K562 (cell line): Measurements from ENCODE around the gene DNASE1L2. TPM values are rescaled to one million over a fixed set of nuclear protein-coding genes. Genes with fewer than 3 reads are reported as not detected.

ENCODE experiments used
- ATAC-seq: fragments of 200-7000 bp; cut with Tn5 transposase; 3 replicates; pipeline ENCODE4 v1.9.1; 2020; ENCODE audit warnings: moderate library complexity
- BruUV-seq: library from RNA; stranded (reverse); fragments of 400-500 nt; replicated peaks from 2 replicates; lab custom pipeline; 2021; lab: Mats Ljungman, UMichigan
- CTCF ChIA-PET: fragments of 300-600 bp; formaldehyde crosslinking; extraction: SDS; loops from one replicate; lab custom pipeline; 2021; ENCODE audit warnings: low intra/inter-chr PET ratio; lab: Yijun Ruan, JAX
- POLR2A ChIA-PET: fragments of 300-600, 350-650 bp; sonication (Branson Sonifier 250); formaldehyde crosslinking; extraction: SDS; loops from one replicate; lab custom pipeline; 2021; ENCODE audit warnings: antibody characterized with exemption, inconsistent platforms; lab: Yijun Ruan, JAX
- DNase-seq, 4 experiments: peaks; one replicate each; pipeline versions ENCODE4 v3.0.0 to v3.0.0-alpha.2; 2011 to 2018; ENCODE audit warnings: low spot score in 3 of 4, mixed read lengths in 3 of 4; ENCODE audit errors: extremely low read depth in 1 of 4
- FAIRE-seq: peaks from 2 replicates; lab custom pipeline; 2011; peaks lifted over from hg19 to GRCh38; lab: Jason Lieb, UNC
- H2AFZ ChIP-seq: 2 replicates; pipeline ENCODE4 v1.6.0; 2011; ENCODE audit warnings: low read depth, low read length, control low read depth, inconsistent platforms
- H3K27ac ChIP-seq: fragments of 200-600 bp; 3 replicates; pipeline ENCODE4 v1.8.0; 2011; ENCODE audit warnings: low read depth, mild to moderate bottlenecking, control low read depth, inconsistent platforms, low read length, moderate library complexity, mixed read lengths; ENCODE audit errors: extremely low read depth
- H3K27me3 ChIP-seq, 2 experiments: fragments of 300-600 bp in 1 of 2; 2 replicates in 1 of 2; 3 replicates in 1 of 2; pipeline versions ENCODE4 v1.6.0 to v1.8.0; 2011; ENCODE audit warnings: inconsistent platforms in 2 of 2, low read length in 2 of 2, mild to moderate bottlenecking in 1 of 2, mixed read lengths in 1 of 2, moderate library complexity in 1 of 2; ENCODE audit not compliant: control insufficient read depth in 2 of 2, insufficient read depth in 2 of 2
- H3K36me3 ChIP-seq: fragments of 300-600 bp; 3 replicates; pipeline ENCODE4 v1.8.0; 2011; ENCODE audit warnings: mild to moderate bottlenecking, low read length, inconsistent platforms; ENCODE audit not compliant: control insufficient read depth, insufficient read depth
- H3K4me1 ChIP-seq, 2 experiments: fragments of 200-600 bp in 1 of 2; replicated peaks in 1 of 2; 2 replicates in 1 of 2; 3 replicates in 1 of 2; pipeline versions ENCODE4 v1.5.1 to v1.8.0; 2011; ENCODE audit warnings: inconsistent platforms in 2 of 2, low read length in 2 of 2, mild to moderate bottlenecking in 1 of 2, mixed read lengths in 1 of 2, moderate library complexity in 1 of 2; ENCODE audit not compliant: control insufficient read depth in 2 of 2, insufficient read depth in 2 of 2
- H3K4me2 ChIP-seq: 2 replicates; pipeline ENCODE4 v1.6.1; 2011; ENCODE audit warnings: low read length, control low read depth, inconsistent platforms, mixed read lengths; ENCODE audit not compliant: insufficient read depth
- H3K4me3 ChIP-seq: fragments of 200-600 bp; sonication (generic), shearing (Covaris generic); 2 replicates; pipeline ENCODE4 v1.5.1; 2016; ENCODE audit warnings: control low read depth, inconsistent platforms
- H3K79me2 ChIP-seq: fragments of 200-600 bp; 3 replicates; pipeline ENCODE4 v1.8.0; 2011; ENCODE audit warnings: low read length, inconsistent platforms; ENCODE audit not compliant: control insufficient read depth, insufficient read depth
- H3K9ac ChIP-seq, 2 experiments: 2 replicates each; pipeline versions ENCODE4 v1.6.0 to v1.6.1; 2011; ENCODE audit warnings: low read depth in 2 of 2, low read length in 2 of 2, control low read depth in 1 of 2, inconsistent platforms in 1 of 2, mild to moderate bottlenecking in 1 of 2, mixed read lengths in 1 of 2; ENCODE audit not compliant: insufficient read depth in 1 of 2
- H3K9me1 ChIP-seq: one replicate; pipeline ENCODE4 v1.6.0; 2011; ENCODE audit warnings: inconsistent platforms, mild to moderate bottlenecking, low read length, moderate library complexity; ENCODE audit not compliant: control insufficient read depth, insufficient read depth
- H3K9me3 ChIP-seq: replicated peaks from 2 replicates; pipeline ENCODE4 v1.5.1; 2011; ENCODE audit warnings: low read depth, low read length, inconsistent platforms; ENCODE audit not compliant: control insufficient read depth, insufficient read depth
- H4K20me1 ChIP-seq: replicated peaks from 2 replicates; pipeline ENCODE4 v1.6.1; 2011; ENCODE audit warnings: low read length, inconsistent platforms, mixed read lengths; ENCODE audit not compliant: control insufficient read depth, insufficient read depth
- ADNP ChIP-seq: fragments of 200-800 bp; sonication (Bioruptor generic); IDR thresholded peaks from 2 replicates; pipeline ENCODE4 v1.6.1; 2016; ENCODE audit warnings: missing genetic modification characterization, missing compliant biosample characterization
- CSDE1 ChIP-seq, 2 experiments: fragments of 450-650 bp; IDR thresholded peaks; 2 replicates each; pipeline ENCODE4 v1.6.1; 2016; ENCODE audit warnings: mild to moderate bottlenecking in 1 of 2
- FOXK2 ChIP-seq, 2 experiments: fragments of 450-650 bp; IDR thresholded peaks in 1 of 2; conservative IDR thresholded peaks in 1 of 2; 2 replicates each; pipeline ENCODE4 v1.6.1; 2016; ENCODE audit warnings: low read depth in 2 of 2, mild to moderate bottlenecking in 1 of 2
- GABPB2 ChIP-seq: fragments of 250-450 bp; sonication (Bioruptor Pico); conservative IDR thresholded peaks from 2 replicates; pipeline ENCODE4 v1.5.1; 2021; ENCODE audit warnings: mild to moderate bottlenecking
- HDAC1 ChIP-seq, 2 experiments: fragments of 450-650 bp; IDR thresholded peaks; 2 replicates each; pipeline ENCODE4 v1.6.1; 2016 to 2017; ENCODE audit warnings: inconsistent platforms in 1 of 2, mild to moderate bottlenecking in 1 of 2, moderate library complexity in 1 of 2
- HDGF ChIP-seq: fragments of 450-650 bp; IDR thresholded peaks from 2 replicates; pipeline ENCODE4 v1.6.1; 2016
- HNRNPL ChIP-seq: fragments of 200-400 bp; formaldehyde crosslinking; IDR thresholded peaks from 2 replicates; pipeline ENCODE4 v1.6.1; 2017; ENCODE audit warnings: low read depth, mild to moderate bottlenecking, low read length
- KAT7 ChIP-seq: sonication (generic); formaldehyde crosslinking; IDR thresholded peaks from 2 replicates; pipeline ENCODE4 v1.8.0; 2022; ENCODE audit warnings: missing genetic modification reagents, mild to moderate bottlenecking, borderline replicate concordance
- NFATC3 ChIP-seq: fragments of 450-650 bp; IDR thresholded peaks from 2 replicates; pipeline ENCODE4 v1.6.1; 2017; ENCODE audit warnings: mild to moderate bottlenecking
- PTBP1 ChIP-seq: fragments of 200-400 bp; formaldehyde crosslinking; IDR thresholded peaks from 2 replicates; pipeline ENCODE4 v1.6.1; 2017; ENCODE audit warnings: low read depth, low read length
- SAFB2 ChIP-seq: fragments of 200-400 bp; formaldehyde crosslinking; IDR thresholded peaks from 2 replicates; pipeline ENCODE4 v1.6.1; 2018; ENCODE audit warnings: borderline replicate concordance, low read length, low read depth, moderate library complexity; ENCODE audit not compliant: severe bottlenecking
- TBL1XR1 ChIP-seq, 2 experiments: IDR thresholded peaks; 2 replicates each; pipeline ENCODE4 v1.6.1; 2012; ENCODE audit warnings: improper control_type of control experiment in 2 of 2, low read length in 2 of 2, mild to moderate bottlenecking in 1 of 2
- ZEB2 ChIP-seq: fragments of 450-650 bp; IDR thresholded peaks from 2 replicates; pipeline ENCODE4 v1.6.1; 2016
- ZNF121 ChIP-seq: sonication (generic); formaldehyde crosslinking; conservative IDR thresholded peaks from 2 replicates; pipeline ENCODE4 v1.8.0; 2022; ENCODE audit warnings: missing genetic modification reagents
- ZNF3 ChIP-seq: fragments of 250-450 bp; sonication (Bioruptor Pico); IDR thresholded peaks from 2 replicates; pipeline ENCODE4 v1.5.0; 2021; ENCODE audit warnings: mild to moderate bottlenecking, moderate library complexity
- ZSCAN29 ChIP-seq: fragments of 450-650 bp; IDR thresholded peaks from 2 replicates; pipeline ENCODE4 v1.6.1; 2017
- WGBS: fragments of 100-300 bp; shearing (Covaris generic); methylation state at CpG from one replicate; pipeline ENCODE4 v1.1.6; 2016; ENCODE audit warnings: low coverage, mixed read lengths; ENCODE audit not compliant: insufficient coverage; ENCODE audit errors: missing lambda C conversion rate; 5-methylcytosine and 5-hydroxymethylcytosine counted together
- in situ Hi-C: fragments of 300-500 bp; cut with MboI; formaldehyde crosslinking; loops from 4 replicates; pipeline ENCODE4 v1.15.0; 2018; ENCODE audit warnings: inconsistent platforms, mixed read lengths
- intact Hi-C: fragments of 100-400 bp; cut with micrococcal nuclease; formaldehyde crosslinking; loops from 2 replicates; pipeline ENCODE4 v1.14.2; 2022
- polyA plus RNA-seq, 8 experiments: library from polyadenylated mRNA; depleted of rRNA in 4 of 8; stranded (reverse) in 5 of 8; unstranded in 3 of 8; fragments of >200 nt; fragmentation: Nextera tagmentation in 2 of 8; fragmentation: Illumina TruSeq in 1 of 8; extraction: Ambion mirVana in 2 of 8; extraction: Trizol in 1 of 8; gene quantifications; 2 replicates each; pipeline versions ENCODE4 v1.2.1 to v1.2.3, GENCODE V29; 2011 to 2014; ENCODE audit warnings: inconsistent platforms in 1 of 8, missing spikeins in 1 of 8
- total RNA-seq, 7 experiments: library from RNA; depleted of rRNA in 6 of 7; stranded (reverse); fragments of >200 nt in 6 of 7; fragmentation: Illumina TruSeq in 2 of 7; extraction: Trizol in 2 of 7; gene quantifications; 2 replicates each; pipeline versions ENCODE4 v1.2.1 to v1.2.3, GENCODE V29; 2011 to 2021; ENCODE audit warnings: low replicate concordance in 1 of 7
- TF ChIP-seq, protein P1 (sequence below): sonication (generic); formaldehyde crosslinking; IDR thresholded peaks from 2 replicates; pipeline ENCODE4 v1.8.1; 2023; ENCODE audit warnings: mild to moderate bottlenecking, missing genetic modification reagents
- TF ChIP-seq, protein P2 (sequence below): sonication (generic); formaldehyde crosslinking; IDR thresholded peaks from 2 replicates; pipeline ENCODE4 v1.8.1; 2023; ENCODE audit warnings: mild to moderate bottlenecking, missing genetic modification reagents, moderate library complexity

The DNASE1L2 gene
- total and polyA plus RNA-seq, 9 of the 15 experiments (the other 6 are each of a cell fraction or from before 2014, with no cell fraction given), result 0.08 to 2.7 (median 1.7) TPM; not detected in 1

GRCh38 chr16:2197765-2198164 is 38.5 kb upstream of the DNASE1L2 start:
- CTCF ChIA-PET, result no interaction called here
- TF ChIP-seq TBL1XR1 (IDR thresholded peaks at IDR 0.05; ENCODE audit: low read length in 2 of 2) (no peak), ADNP (tag) (peak; percentile 47; the same call in 1 of the 2 replicates), NFATC3 (no peak), HDAC1 (IDR thresholded peaks at IDR 0.05) (no peak), PTBP1 (0 out of 2 replicates have a peak, but pooled peaks have one; percentile 31), ZEB2 (no peak), GABPB2 (CRISPR knock-in tag) (no peak), HNRNPL (no peak), SAFB2 (no peak), ZNF121 (CRISPR knock-in tag) (peak; percentile 50; the same call in 1 of the 2 replicates), FOXK2 (conservative IDR thresholded peaks at IDR 0.05 in 1 of 2, IDR thresholded peaks at IDR 0.05 in 1 of 2; ENCODE audit: low read depth in 2 of 2) (no peak), ZNF3 (no peak), CSDE1 (IDR thresholded peaks at IDR 0.05) (no peak), HDGF (no peak), KAT7 (CRISPR knock-in tag) (no peak), ZSCAN29 (no peak)
- TF ChIP-seq, protein P1, sequence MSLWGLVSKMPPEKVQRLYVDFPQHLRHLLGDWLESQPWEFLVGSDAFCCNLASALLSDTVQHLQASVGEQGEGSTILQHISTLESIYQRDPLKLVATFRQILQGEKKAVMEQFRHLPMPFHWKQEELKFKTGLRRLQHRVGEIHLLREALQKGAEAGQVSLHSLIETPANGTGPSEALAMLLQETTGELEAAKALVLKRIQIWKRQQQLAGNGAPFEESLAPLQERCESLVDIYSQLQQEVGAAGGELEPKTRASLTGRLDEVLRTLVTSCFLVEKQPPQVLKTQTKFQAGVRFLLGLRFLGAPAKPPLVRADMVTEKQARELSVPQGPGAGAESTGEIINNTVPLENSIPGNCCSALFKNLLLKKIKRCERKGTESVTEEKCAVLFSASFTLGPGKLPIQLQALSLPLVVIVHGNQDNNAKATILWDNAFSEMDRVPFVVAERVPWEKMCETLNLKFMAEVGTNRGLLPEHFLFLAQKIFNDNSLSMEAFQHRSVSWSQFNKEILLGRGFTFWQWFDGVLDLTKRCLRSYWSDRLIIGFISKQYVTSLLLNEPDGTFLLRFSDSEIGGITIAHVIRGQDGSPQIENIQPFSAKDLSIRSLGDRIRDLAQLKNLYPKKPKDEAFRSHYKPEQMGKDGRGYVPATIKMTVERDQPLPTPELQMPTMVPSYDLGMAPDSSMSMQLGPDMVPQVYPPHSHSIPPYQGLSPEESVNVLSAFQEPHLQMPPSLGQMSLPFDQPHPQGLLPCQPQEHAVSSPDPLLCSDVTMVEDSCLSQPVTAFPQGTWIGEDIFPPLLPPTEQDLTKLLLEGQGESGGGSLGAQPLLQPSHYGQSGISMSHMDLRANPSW (CRISPR knock-in tag), result no peak
- TF ChIP-seq, protein P2, sequence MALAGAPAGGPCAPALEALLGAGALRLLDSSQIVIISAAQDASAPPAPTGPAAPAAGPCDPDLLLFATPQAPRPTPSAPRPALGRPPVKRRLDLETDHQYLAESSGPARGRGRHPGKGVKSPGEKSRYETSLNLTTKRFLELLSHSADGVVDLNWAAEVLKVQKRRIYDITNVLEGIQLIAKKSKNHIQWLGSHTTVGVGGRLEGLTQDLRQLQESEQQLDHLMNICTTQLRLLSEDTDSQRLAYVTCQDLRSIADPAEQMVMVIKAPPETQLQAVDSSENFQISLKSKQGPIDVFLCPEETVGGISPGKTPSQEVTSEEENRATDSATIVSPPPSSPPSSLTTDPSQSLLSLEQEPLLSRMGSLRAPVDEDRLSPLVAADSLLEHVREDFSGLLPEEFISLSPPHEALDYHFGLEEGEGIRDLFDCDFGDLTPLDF (CRISPR knock-in tag), result no peak

More at GRCh38 chr16:2197765-2198164, 38.5 kb upstream of the DNASE1L2 start:
- intact Hi-C loops (loop anchor here (5.0 kb wide), 2 partner anchors 55 to 300 kb away; partner anchors contain the start of gene ECI1), in situ Hi-C loops (no loop called here)
- ATAC-seq (no peak), DNase-seq (no peak), FAIRE-seq (no peak)
- Histone ChIP-seq H3K9ac (peak overlapping the region in 1 of 2 experiments; percentile 74; a peak in 1 of 4 replicates), H3K9me1 (no peaks in the 10 kb centered on the region), H4K20me1 (0 out of 2 replicates have a peak, but pooled peaks cover 3% of the 10 kb centered on the region), H3K4me3 (no peak overlapping the region), H3K27me3 (peaks cover 0 to 5% of the 10 kb centered on the region in 2 experiments; a peak in 2 of 5 replicates), H3K4me1 (peaks cover 3 to 51% of the 10 kb centered on the region in 2 experiments; a peak in 4 of 5 replicates), H3K4me2 (no peak overlapping the region), H3K9me3 (no peaks in the 10 kb centered on the region), H3K27ac (no peak overlapping the region), H2AFZ (no peak overlapping the region), H3K79me2 (no peaks in the 10 kb centered on the region), H3K36me3 (no peaks in the 10 kb centered on the region)
- POLR2A ChIA-PET, result no interaction called here
- 62% methylated on average over 6 of the region's 6 CpGs for WGBS
- no TSS peak for BruUV-seq
